CD14-positive monocyte (primary cell): ENCODE data around the gene MAPK12. TPM values are rescaled to one million over a fixed set of nuclear protein-coding genes. Genes with fewer than 3 reads are reported as not detected.

ENCODE experiments used
- DNase-seq, 3 donors: peaks; one replicate each; pipeline ENCODE4 v3.0.0-alpha.2; 2011 to 2022
- H2AFZ ChIP-seq: 2 replicates; pipeline ENCODE4 v1.6.0; 2012; ENCODE audit warnings: mild to moderate bottlenecking, low read depth, low read length, inconsistent platforms; ENCODE audit not compliant: insufficient read depth, poor library complexity, severe bottlenecking
- H3K27ac ChIP-seq, 2 donors: 1 replicate in 1 of 2; 2 replicates in 1 of 2; pipeline ENCODE4 v1.5.1; 2012 to 2013; ENCODE audit warnings: low read length in 2 of 2, control low read depth in 1 of 2, inconsistent platforms in 1 of 2, low read depth in 1 of 2, mild to moderate bottlenecking in 1 of 2
- H3K27me3 ChIP-seq, 2 donors: one replicate each; pipeline versions ENCODE4 v1.6.0 to v1.6.1; 2011 to 2013; ENCODE audit warnings: low read length in 2 of 2; ENCODE audit not compliant: control insufficient read depth in 2 of 2, insufficient read depth in 2 of 2
- H3K36me3 ChIP-seq, 2 donors: replicated peaks in 1 of 2; 1 replicate in 1 of 2; 2 replicates in 1 of 2; pipeline versions ENCODE4 v1.5.1 to v1.6.1; 2012 to 2013; ENCODE audit warnings: low read length in 2 of 2, control low read depth in 1 of 2, inconsistent platforms in 1 of 2, mild to moderate bottlenecking in 1 of 2; ENCODE audit not compliant: insufficient read depth in 2 of 2, control insufficient read depth in 1 of 2
- H3K4me1 ChIP-seq, 2 donors: 1 replicate in 1 of 2; 2 replicates in 1 of 2; pipeline versions ENCODE4 v1.5.1 to v1.6.1; 2012 to 2013; ENCODE audit warnings: low read length in 2 of 2, control low read depth in 1 of 2, inconsistent platforms in 1 of 2, mild to moderate bottlenecking in 1 of 2, moderate library complexity in 1 of 2; ENCODE audit not compliant: insufficient read depth in 2 of 2, control insufficient read depth in 1 of 2
- H3K4me2 ChIP-seq: replicated peaks from 2 replicates; pipeline ENCODE3; 2012; ENCODE audit warnings: low read length, moderate library complexity, mild to moderate bottlenecking; ENCODE audit not compliant: poor library complexity, severe bottlenecking; ENCODE audit errors: extremely low read depth
- H3K4me3 ChIP-seq, 3 experiments: fragments of 200-600 bp in 1 of 3; sonication (generic) in 1 of 3; replicated peaks in 1 of 3; 1 replicate in 2 of 3; 2 replicates in 1 of 3; pipeline ENCODE4 v1.5.1; 2011 to 2013; ENCODE audit warnings: low read length in 3 of 3, mild to moderate bottlenecking in 3 of 3, control low read depth in 2 of 3, low read depth in 2 of 3, inconsistent platforms in 1 of 3, moderate library complexity in 1 of 3
- H3K79me2 ChIP-seq: 2 replicates; pipeline ENCODE4 v1.6.0; 2012; ENCODE audit warnings: mild to moderate bottlenecking, control low read depth, inconsistent platforms, low read length, moderate library complexity; ENCODE audit not compliant: insufficient read depth
- H3K9ac ChIP-seq: 2 replicates; pipeline ENCODE4 v1.6.0; 2017; ENCODE audit warnings: low read length, mild to moderate bottlenecking; ENCODE audit not compliant: insufficient read depth, poor library complexity, severe bottlenecking
- H3K9me3 ChIP-seq, 2 donors: replicated peaks in 1 of 2; 1 replicate in 1 of 2; 2 replicates in 1 of 2; pipeline versions ENCODE4 v1.5.1 to v1.6.1; 2012 to 2013; ENCODE audit warnings: low read length in 2 of 2, control low read depth in 1 of 2; ENCODE audit not compliant: control insufficient read depth in 1 of 2, insufficient read depth in 1 of 2
- H4K20me1 ChIP-seq: 2 replicates; pipeline ENCODE4 v1.6.0; 2012; ENCODE audit warnings: mild to moderate bottlenecking, low read length, control low read depth, moderate library complexity; ENCODE audit not compliant: insufficient read depth
- H3K27ac Mint-ChIP-seq, 7 donors: one replicate each; pipeline ENCODE4 v1.8.0; 2020; ENCODE audit warnings: mild to moderate bottlenecking in 7 of 7, mixed read lengths in 7 of 7, moderate library complexity in 6 of 7, inconsistent platforms in 2 of 7
- H3K27me3 Mint-ChIP-seq, 3 donors: one replicate each; pipeline ENCODE4 v1.8.0; 2021 to 2022; ENCODE audit warnings: low read depth in 3 of 3, mild to moderate bottlenecking in 3 of 3, mixed read lengths in 3 of 3, moderate library complexity in 3 of 3, inconsistent platforms in 1 of 3
- H3K36me3 Mint-ChIP-seq, 2 donors: one replicate each; pipeline ENCODE4 v1.8.0; 2020; ENCODE audit warnings: mixed read lengths in 2 of 2, inconsistent platforms in 1 of 2, mild to moderate bottlenecking in 1 of 2
- H3K4me1 Mint-ChIP-seq: one replicate; pipeline ENCODE4 v1.8.0; 2020; ENCODE audit warnings: mild to moderate bottlenecking, mixed read lengths
- H3K4me3 Mint-ChIP-seq, 2 donors: one replicate each; pipeline ENCODE4 v1.8.0; 2020; ENCODE audit warnings: mild to moderate bottlenecking in 2 of 2, mixed read lengths in 2 of 2, moderate library complexity in 1 of 2
- H3K9me3 Mint-ChIP-seq, 7 donors: one replicate each; pipeline ENCODE4 v1.8.0; 2020 to 2022; ENCODE audit warnings: mixed read lengths in 7 of 7, mild to moderate bottlenecking in 6 of 7, moderate library complexity in 6 of 7, inconsistent platforms in 2 of 7
- WGBS: methylation state at CpG from one replicate; pipeline ENCODE4 v1.1.5; 2013; ENCODE audit warnings: missing lambda C conversion rate; ENCODE audit not compliant: insufficient coverage; 5-methylcytosine and 5-hydroxymethylcytosine counted together
- intact Hi-C, 2 donors: fragments of 100-400 bp; cut with micrococcal nuclease; formaldehyde crosslinking; loops; one replicate each; pipeline versions ENCODE4 v1.15.0 to v1.15.1; 2023
- polyA plus RNA-seq, 3 donors: library from polyadenylated mRNA; depleted of rRNA in 1 of 3; unstranded in 2 of 3; stranded (reverse) in 1 of 3; fragments of 300-500 nt in 2 of 3; fragments of >200 nt in 1 of 3; fragmentation: Illumina TruSeq in 2 of 3; gene quantifications; 1 replicate in 2 of 3; 2 replicates in 1 of 3; pipeline ENCODE4 v1.2.3, GENCODE V29; 2012 to 2021
- TF ChIP-seq, protein P1 (sequence below): fragments of 200-600 bp; IDR thresholded peaks from one replicate; pipeline ENCODE4 v1.8.0; 2022; ENCODE audit warnings: antibody characterized with exemption, mild to moderate bottlenecking

Gene MAPK12
- polyA plus RNA-seq, 3 donors: 0.06 to 3.2 (median 0.13) TPM

DNA sequence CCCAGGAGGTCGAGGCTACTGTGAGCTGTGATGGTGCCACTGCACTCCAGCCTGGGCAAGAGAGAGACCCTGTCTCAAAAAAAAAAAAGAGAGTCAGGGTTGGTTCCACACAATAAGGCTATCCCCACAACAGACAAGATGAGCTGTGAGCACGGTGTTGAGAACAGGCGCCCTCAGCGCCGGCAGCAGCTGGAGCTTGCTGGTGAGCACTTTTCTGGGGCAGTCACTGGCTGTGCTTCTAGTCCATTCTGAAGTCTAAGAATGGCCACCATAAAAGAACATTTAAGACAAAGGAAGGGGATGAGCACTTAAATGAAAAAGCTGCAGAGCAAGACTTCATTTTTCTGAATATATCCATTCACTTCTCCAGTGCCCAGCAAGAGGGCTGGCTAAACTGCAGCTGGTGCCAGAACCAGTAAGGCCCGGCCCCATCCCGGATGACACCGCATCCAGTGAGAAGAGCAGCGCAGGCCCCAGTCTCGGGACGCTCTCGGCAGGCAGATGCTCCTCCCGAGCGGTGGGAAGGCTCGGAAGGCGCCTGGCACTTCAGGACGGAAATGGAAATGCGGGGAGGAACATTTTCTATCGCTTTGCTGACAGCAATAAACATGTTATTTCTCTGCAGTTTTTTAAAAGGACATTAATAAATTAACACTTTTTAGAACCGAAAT lies 28.9 kb downstream of the MAPK12 start:
- Mint-ChIP-seq H3K36me3 (peaks cover 50 to 92% of the 10 kb centered on the region in 2 donors), H3K4me1 (no peaks in the 10 kb centered on the region), H3K9me3 (peaks cover 0 to 6% (median 0%) of the 10 kb centered on the region in 7 donors), H3K27ac (no peak overlapping the region), H3K4me3 (no peak overlapping the region), H3K27me3 (peaks cover 0 to 2% (median 0%) of the 10 kb centered on the region in 3 donors)
- Histone ChIP-seq H3K36me3 (peaks cover 45 to 58% of the 10 kb centered on the region in 2 donors), H3K4me3 (no peak overlapping the region), H3K4me2 (no peak overlapping the region), H3K9ac (no peak overlapping the region), H3K79me2 (peaks cover 25% of the 10 kb centered on the region), H3K27me3 (no peaks in the 10 kb centered on the region), H4K20me1 (peaks cover 26% of the 10 kb centered on the region), H3K27ac (no peak overlapping the region), H2AFZ (no peak overlapping the region), H3K9me3 (no peaks in the 10 kb centered on the region), H3K4me1 (no peaks in the 10 kb centered on the region)
- TF ChIP-seq, protein P1, sequence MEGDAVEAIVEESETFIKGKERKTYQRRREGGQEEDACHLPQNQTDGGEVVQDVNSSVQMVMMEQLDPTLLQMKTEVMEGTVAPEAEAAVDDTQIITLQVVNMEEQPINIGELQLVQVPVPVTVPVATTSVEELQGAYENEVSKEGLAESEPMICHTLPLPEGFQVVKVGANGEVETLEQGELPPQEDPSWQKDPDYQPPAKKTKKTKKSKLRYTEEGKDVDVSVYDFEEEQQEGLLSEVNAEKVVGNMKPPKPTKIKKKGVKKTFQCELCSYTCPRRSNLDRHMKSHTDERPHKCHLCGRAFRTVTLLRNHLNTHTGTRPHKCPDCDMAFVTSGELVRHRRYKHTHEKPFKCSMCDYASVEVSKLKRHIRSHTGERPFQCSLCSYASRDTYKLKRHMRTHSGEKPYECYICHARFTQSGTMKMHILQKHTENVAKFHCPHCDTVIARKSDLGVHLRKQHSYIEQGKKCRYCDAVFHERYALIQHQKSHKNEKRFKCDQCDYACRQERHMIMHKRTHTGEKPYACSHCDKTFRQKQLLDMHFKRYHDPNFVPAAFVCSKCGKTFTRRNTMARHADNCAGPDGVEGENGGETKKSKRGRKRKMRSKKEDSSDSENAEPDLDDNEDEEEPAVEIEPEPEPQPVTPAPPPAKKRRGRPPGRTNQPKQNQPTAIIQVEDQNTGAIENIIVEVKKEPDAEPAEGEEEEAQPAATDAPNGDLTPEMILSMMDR: no peak
- intact Hi-C loops: no loop called here
- WGBS: 98% methylated on average over 17 of the region's 20 CpGs
- DNase-seq: no peak

DNA sequence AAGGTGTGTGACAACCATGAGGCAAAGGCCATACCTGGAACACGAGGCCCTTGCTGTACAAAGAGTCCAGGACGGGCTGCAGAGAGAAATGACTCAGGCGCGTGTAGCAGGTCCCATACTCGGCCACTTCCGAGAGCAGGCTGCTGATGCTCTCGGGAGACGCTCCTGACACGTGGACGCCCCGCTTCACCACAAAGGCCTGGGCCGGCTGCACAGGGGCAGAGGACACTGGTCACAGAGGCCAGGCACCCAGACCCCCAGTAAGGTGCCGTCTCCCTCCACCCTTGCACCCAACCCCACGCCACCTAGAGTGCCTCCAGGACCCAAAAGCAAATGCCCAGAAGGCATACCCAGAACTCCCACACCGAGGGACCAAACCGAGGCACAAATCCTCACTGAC lies 32.1 kb downstream of the MAPK12 start:
- Histone ChIP-seq H3K9me3 (no peaks in the 10 kb centered on the region), H3K27me3 (no peaks in the 10 kb centered on the region), H3K4me3 (no peak overlapping the region), H3K4me1 (no peaks in the 10 kb centered on the region), H3K9ac (no peak overlapping the region), H3K4me2 (no peak overlapping the region), H4K20me1 (peaks cover 11% of the 10 kb centered on the region), H3K36me3 (peaks cover 54 to 74% of the 10 kb centered on the region in 2 donors), H3K79me2 (no peaks in the 10 kb centered on the region), H2AFZ (no peak overlapping the region), H3K27ac (no peak overlapping the region)
- 99% methylated on average over 12 of the region's 16 CpGs for WGBS
- Mint-ChIP-seq H3K27me3 (peaks cover 0 to 2% (median 0%) of the 10 kb centered on the region in 3 donors), H3K27ac (peak overlapping the region in 1 of 7 donors; percentile 15), H3K4me1 (no peaks in the 10 kb centered on the region), H3K36me3 (peaks cover 53 to 88% of the 10 kb centered on the region in 2 donors), H3K9me3 (peaks cover 0 to 1% (median 0%) of the 10 kb centered on the region in 7 donors), H3K4me3 (no peak overlapping the region)
- no peak for DNase-seq
- TF ChIP-seq, protein P1: no peak
- intact Hi-C loops: no loop called here
